SK-N-MC (cell line): ENCODE data around the gene CASP7.

ENCODE experiments used
- EZH2 ChIP-seq: fragments of 200-600 bp; sonication (generic); IDR thresholded peaks from one replicate; pipeline ENCODE4 v1.6.1; 2017; ENCODE audit warnings: antibody characterized with exemption
- FOXP2 ChIP-seq: optimal IDR thresholded peaks from 2 replicates; pipeline ENCODE3; 2011; ENCODE audit warnings: mild to moderate bottlenecking, moderate library complexity; ENCODE audit not compliant: insufficient read depth; ENCODE audit errors: extremely low read length, control extremely low read depth
- POLR2AphosphoS5 ChIP-seq: IDR thresholded peaks from 2 replicates; pipeline ENCODE4 v1.6.1; 2012; ENCODE audit warnings: mild to moderate bottlenecking, low read depth, low read length, borderline replicate concordance

DNA sequence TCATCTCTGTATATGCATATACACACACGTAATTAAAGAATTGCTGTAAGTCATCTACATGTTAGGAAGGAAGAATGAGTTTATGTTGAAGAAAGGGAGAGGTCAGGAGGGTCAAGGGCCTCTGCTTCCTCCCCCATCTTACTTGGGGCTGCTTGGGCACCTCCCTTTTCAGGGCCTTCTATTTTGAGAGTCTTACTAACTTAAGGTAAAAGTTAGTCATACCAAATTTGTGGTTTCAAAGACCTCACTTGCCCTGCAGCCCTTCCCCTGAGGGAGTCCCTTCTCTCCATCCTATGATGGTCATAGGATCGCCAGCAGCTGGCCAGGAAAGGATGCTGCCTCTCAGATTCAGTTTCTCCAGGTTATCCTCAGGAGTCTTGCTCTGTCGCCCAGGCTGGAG lies 74.4 kb downstream of the CASP7 start:
- no peak for TF ChIP-seq EZH2
- TF ChIP-seq POLR2AphosphoS5, result no peak
- no peak for TF ChIP-seq FOXP2
